GM13976 (cell line): ENCODE data around the gene CDK14.

ENCODE experiments used
- DNase-seq: peaks from one replicate; pipeline ENCODE4 v3.0.0; 2012; ENCODE audit warnings: low spot score
- CTCF ChIP-seq: IDR thresholded peaks from 2 replicates; pipeline ENCODE4 v1.5.1; 2012; ENCODE audit warnings: borderline replicate concordance, mild to moderate bottlenecking; ENCODE audit not compliant: insufficient read depth; ENCODE audit errors: extremely low read depth, missing control alignments, control extremely low read depth
- in situ Hi-C: fragments of 300-500 bp; cut with MboI; formaldehyde crosslinking; loops from one replicate; pipeline ENCODE4 v1.12.0; 2022; ENCODE audit warnings: low sequenced_read_pairs, mixed read lengths, inconsistent platforms; ENCODE audit not compliant: unreplicated experiment

Gene CDK14

GRCh38 chr7:90595801-90596670, at the start of gene CDK14:
Gene CDK14, plus strand, starts transcription at chr7:90596321. Its CDS starts 307 bp downstream, at chr7:90596628.
- in situ Hi-C loops, result no loop called here
- TF ChIP-seq CTCF, result peak; percentile 40
- peak; percentile 82 for DNase-seq

- TF ChIP-seq CTCF, result no peak
- in situ Hi-C loops, result no loop called here
- no peak for DNase-seq
These were observed 45.1 kb upstream of the CDK14 start for GRCh38 chr7:90551036-90551435.

- in situ Hi-C loops, result no loop called here
- no peak for DNase-seq
- TF ChIP-seq CTCF, result no peak
These were observed 43.6 kb upstream of the CDK14 start for GRCh38 chr7:90552521-90552920.

- TF ChIP-seq CTCF, result no peak
- no peak for DNase-seq
- in situ Hi-C loops, result no loop called here
These were observed 35.4 kb upstream of the CDK14 start for GRCh38 chr7:90560730-90561129.

GRCh38 chr7:90563286-90563685, 32.8 kb upstream of the CDK14 start:
- in situ Hi-C loops, result no loop called here
- no peak for DNase-seq
- TF ChIP-seq CTCF, result no peak

- in situ Hi-C loops, result no loop called here
- TF ChIP-seq CTCF, result no peak
- no peak for DNase-seq
These were observed 31.7 kb upstream of the CDK14 start for GRCh38 chr7:90564455-90564854.

- in situ Hi-C loops, result no loop called here
- TF ChIP-seq CTCF, result no peak
- no peak for DNase-seq
These were observed 27.9 kb upstream of the CDK14 start for GRCh38 chr7:90568213-90568612.
